ENCODE data around the gene EVI5. TPM values are rescaled to one million over a fixed set of nuclear protein-coding genes. Genes with fewer than 3 reads are reported as not detected.

Gene EVI5
- polyA plus RNA-seq, 1 donor = 15.7 TPM

DNA sequence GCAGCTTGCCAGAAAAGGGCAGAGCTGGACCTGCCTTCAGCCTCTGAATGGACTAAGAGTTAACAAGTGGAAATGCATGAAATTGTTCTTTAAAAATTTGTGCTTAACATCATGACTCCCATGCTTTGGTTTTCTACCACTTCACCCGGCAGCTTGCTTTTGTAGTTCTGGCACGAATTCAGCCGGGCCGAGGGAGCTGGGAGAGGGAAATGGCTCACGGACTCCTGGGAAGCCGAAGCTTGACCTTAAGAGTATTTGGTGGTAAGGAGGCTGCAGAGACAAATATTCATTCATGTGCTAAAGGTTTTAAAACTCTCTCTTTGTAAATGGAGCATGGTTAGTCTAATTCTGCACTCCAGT, 281.0 kb downstream of the EVI5 start:
- Histone ChIP-seq H3K9me3 (ENCODE audit: control insufficient read depth, low read depth, low read length) (no peaks in the 10 kb centered on the region), H3K4me3 (ENCODE audit: low read length) (no peak overlapping the region), H3K4me1 (ENCODE audit: control insufficient read depth, insufficient read depth, low read length) (no peaks in the 10 kb centered on the region), H3K27me3 (ENCODE audit: control insufficient read depth, insufficient read depth, low read length) (no peaks in the 10 kb centered on the region), H3K27ac (ENCODE audit: low read length) (no peak overlapping the region), H3K36me3 (ENCODE audit: control insufficient read depth, insufficient read depth, low read length) (no peaks in the 10 kb centered on the region)
- WGBS (ENCODE audit: insufficient coverage, low lambda C conversion rate) = no CpG with 5 or more reads among the region's 6 CpGs
- no peak for DNase-seq

DNA sequence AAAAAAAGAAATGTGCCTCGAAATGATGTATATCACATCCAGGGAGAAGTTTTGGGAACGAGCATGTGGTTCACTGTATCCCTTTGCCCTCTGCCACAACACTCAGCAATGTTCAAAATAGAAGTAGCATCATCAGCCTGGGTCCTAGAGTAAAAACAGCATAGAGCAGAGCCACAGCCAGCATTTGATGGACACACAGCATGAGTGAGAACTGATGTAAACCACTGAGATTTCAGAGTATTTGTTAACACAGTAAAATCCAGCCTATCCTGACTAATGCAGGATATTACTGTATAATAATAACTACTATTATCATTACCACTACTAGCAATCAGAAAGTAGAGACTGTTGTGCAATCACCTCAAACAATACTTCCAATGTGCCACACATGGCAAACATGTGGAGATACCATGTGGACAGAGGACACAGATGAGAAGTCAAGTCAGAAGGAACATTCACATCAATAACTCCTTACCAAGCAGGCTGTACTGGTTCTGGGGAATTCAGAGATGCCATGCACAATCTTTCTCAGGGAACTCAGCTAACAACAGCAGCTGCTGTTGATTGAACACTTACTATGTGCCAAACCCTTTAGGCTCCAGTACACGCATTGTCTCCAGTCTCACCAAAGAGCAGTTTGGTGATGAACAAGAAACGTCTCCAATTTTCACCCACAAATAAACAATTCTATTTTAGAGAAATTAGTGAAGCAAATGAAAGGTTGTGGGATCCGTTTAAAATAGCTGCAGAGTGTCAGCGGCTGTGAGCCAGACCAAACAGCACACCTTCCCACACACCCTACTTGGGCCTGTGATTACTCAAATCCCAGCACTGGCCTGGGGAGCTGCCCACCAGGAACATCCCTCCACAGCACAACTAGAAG, 281.6 kb downstream of the EVI5 start:
- DNase-seq = no peak
- Histone ChIP-seq H3K9me3 (ENCODE audit: control insufficient read depth, low read depth, low read length) (no peaks in the 10 kb centered on the region), H3K27ac (ENCODE audit: low read length) (no peak overlapping the region), H3K27me3 (ENCODE audit: control insufficient read depth, insufficient read depth, low read length) (no peaks in the 10 kb centered on the region), H3K4me3 (ENCODE audit: low read length) (no peak overlapping the region), H3K36me3 (ENCODE audit: control insufficient read depth, insufficient read depth, low read length) (no peaks in the 10 kb centered on the region), H3K4me1 (ENCODE audit: control insufficient read depth, insufficient read depth, low read length) (no peaks in the 10 kb centered on the region)
- WGBS (ENCODE audit: insufficient coverage, low lambda C conversion rate) = no CpG with 5 or more reads among the region's 6 CpGs

DNA sequence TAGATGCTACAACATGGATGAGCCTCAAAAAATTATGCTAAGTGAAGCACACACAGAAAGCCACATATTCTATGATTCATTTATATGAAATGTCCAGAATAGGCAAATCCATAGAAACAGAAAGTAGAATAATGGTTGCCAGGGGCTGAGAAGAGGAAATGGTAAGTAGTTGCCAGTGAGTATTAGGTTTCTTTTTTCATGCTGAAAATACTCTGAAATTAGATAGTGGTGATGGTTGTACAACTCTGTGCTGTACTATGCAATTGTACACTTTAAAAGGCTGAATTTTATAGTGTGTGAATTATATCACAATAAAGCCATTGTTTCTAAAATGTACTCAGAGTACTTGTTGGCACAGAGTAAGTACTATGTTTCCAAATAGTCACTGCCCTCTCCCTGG, 282.7 kb downstream of the EVI5 start:
- no peak overlapping the region for H3K4me3 ChIP-seq (ENCODE audit: low read length)
- no peaks in the 10 kb centered on the region for H3K4me1 ChIP-seq (ENCODE audit: control insufficient read depth, insufficient read depth, low read length)
- no peak overlapping the region for H3K27ac ChIP-seq (ENCODE audit: low read length)
- H3K27me3 ChIP-seq (ENCODE audit: control insufficient read depth, insufficient read depth, low read length) = no peaks in the 10 kb centered on the region
- H3K9me3 ChIP-seq (ENCODE audit: control insufficient read depth, low read depth, low read length) = no peaks in the 10 kb centered on the region
- no peak for DNase-seq
- no peaks in the 10 kb centered on the region for H3K36me3 ChIP-seq (ENCODE audit: control insufficient read depth, insufficient read depth, low read length)

DNA sequence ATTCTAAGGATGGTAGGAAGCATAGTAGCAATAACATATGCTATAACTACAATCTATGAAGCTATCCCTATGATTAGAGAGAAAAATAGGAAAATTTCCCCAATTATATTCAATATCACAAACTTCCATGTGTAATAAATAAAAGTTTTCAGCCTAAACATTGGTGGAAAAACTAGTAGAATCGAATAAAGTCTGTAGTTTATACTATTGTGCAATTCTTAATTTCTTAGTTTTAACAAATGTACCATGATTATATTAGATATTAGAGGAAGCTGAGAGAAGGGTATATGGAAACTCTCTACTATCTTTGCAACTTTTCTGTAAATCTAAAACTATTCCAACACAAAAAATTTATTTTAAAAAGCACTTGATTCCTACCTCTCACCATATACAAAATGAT, 284.4 kb downstream of the EVI5 start:
- H3K4me3 ChIP-seq (ENCODE audit: low read length) = no peak overlapping the region

DNA sequence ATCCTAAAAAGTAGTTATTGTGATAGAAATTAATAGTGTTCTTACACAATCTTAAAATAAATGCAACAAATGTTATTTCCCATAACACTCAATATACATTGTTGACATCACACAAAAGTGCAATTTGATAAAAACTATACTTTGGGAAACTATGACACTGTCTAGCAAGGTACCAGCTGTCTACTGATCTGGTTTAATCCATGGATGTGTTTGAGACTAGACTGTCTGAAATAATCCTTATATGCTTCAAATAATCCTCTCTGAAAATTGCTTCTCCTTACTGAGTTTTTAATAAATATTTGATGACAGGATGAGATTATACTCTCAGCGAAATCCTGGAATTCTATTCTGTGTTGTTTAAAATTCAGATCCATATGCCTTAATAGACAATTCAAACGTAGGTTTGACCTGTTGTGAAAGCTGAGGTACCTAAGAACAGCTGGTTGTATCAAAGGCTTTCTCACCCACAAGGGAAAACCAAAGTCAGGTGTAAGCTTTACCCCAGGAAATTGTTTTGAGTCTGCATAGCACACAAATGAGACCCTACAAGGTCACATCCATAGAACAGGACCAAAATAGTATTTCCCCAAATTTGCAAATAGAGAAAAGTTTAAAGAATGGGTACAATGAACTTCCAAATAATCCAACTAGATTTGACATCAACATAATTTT, 289.4 kb downstream of the EVI5 start:
- Histone ChIP-seq H3K4me3 (ENCODE audit: low read length) (no peak overlapping the region), H3K4me1 (ENCODE audit: control insufficient read depth, insufficient read depth, low read length) (no peaks in the 10 kb centered on the region), H3K9me3 (ENCODE audit: control insufficient read depth, low read depth, low read length) (no peaks in the 10 kb centered on the region), H3K36me3 (ENCODE audit: control insufficient read depth, insufficient read depth, low read length) (no peaks in the 10 kb centered on the region), H3K27me3 (ENCODE audit: control insufficient read depth, insufficient read depth, low read length) (no peaks in the 10 kb centered on the region), H3K27ac (ENCODE audit: low read length) (no peak overlapping the region)
- DNase-seq = no peak
- WGBS (ENCODE audit: insufficient coverage, low lambda C conversion rate) = 83% methylated on average over 1 of the region's 2 CpGs

More for the DNA sequence above, 284.4 kb downstream of the EVI5 start:
- no peak for DNase-seq
- Histone ChIP-seq H3K4me1 (ENCODE audit: control insufficient read depth, insufficient read depth, low read length) (no peaks in the 10 kb centered on the region), H3K27me3 (ENCODE audit: control insufficient read depth, insufficient read depth, low read length) (no peaks in the 10 kb centered on the region), H3K27ac (ENCODE audit: low read length) (no peak overlapping the region), H3K36me3 (ENCODE audit: control insufficient read depth, insufficient read depth, low read length) (no peaks in the 10 kb centered on the region), H3K9me3 (ENCODE audit: control insufficient read depth, low read depth, low read length) (no peaks in the 10 kb centered on the region)
- WGBS (ENCODE audit: insufficient coverage, low lambda C conversion rate) = no CpG with 5 or more reads among the region's 1 CpG

DNA sequence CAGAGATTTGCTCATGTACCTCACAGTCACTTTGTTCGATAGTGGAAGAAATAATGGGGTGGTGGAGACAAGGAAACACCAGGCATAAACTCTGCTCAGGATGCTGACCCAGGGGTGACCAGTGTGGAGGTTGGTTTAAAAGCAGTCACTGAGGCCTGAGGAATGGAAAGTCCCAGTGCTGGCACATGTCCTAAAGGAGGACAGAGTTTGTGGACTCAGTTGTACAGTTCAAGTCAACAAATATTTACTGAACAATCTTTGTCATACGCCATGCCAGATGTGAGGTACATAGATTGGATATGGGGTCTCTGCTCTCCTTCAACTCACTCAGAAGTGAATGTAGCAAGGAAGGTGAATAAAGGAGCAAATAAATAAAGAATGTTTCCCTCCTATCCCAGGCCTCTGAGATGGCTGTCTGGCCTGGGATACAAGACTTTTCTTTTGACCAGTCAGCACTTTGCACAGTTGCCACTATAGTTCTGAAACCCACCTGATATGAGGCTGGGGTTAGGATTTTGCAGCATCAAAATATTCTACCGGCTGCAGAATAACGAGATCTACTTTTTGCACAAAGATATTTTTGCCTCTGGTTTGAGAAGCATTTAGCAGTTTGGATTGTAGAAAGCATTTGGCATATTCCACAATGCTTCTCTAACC, 290.3 kb downstream of the EVI5 start:
- H3K27ac ChIP-seq (ENCODE audit: low read length) = no peak overlapping the region
- H3K36me3 ChIP-seq (ENCODE audit: control insufficient read depth, insufficient read depth, low read length) = no peaks in the 10 kb centered on the region
- no peak overlapping the region for H3K4me3 ChIP-seq (ENCODE audit: low read length)
- no peaks in the 10 kb centered on the region for H3K9me3 ChIP-seq (ENCODE audit: control insufficient read depth, low read depth, low read length)
- peaks cover 1% of the 10 kb centered on the region for H3K27me3 ChIP-seq (ENCODE audit: control insufficient read depth, insufficient read depth, low read length)
- no peak for DNase-seq
- H3K4me1 ChIP-seq (ENCODE audit: control insufficient read depth, insufficient read depth, low read length) = no peaks in the 10 kb centered on the region
- whole genome bisulfite sequencing (ENCODE audit: insufficient coverage, low lambda C conversion rate) = 100% methylated on average over 1 of the region's 4 CpGs

DNA sequence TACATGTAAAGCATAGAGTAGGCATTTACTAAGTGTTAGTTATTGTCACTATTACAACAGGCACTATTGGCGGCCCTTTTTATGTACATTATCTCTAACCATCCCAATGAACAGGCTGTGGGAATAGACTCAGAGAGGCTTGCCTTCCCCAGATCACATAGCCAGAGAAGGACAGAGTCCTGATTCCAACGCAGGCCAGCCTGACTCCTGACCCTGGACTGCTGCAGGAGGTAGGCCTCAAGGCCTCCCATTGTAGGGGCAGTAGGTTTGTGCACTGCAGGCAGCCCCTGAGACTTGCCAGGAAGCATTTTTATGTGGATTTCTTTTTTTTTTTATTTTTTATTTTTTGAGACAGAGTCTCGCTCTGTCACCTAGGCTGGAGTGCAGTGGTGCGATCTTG, 291.8 kb downstream of the EVI5 start:
- DNase-seq = no peak
- Histone ChIP-seq H3K4me3 (ENCODE audit: low read length) (no peak overlapping the region), H3K27ac (ENCODE audit: low read length) (no peak overlapping the region), H3K36me3 (ENCODE audit: control insufficient read depth, insufficient read depth, low read length) (no peaks in the 10 kb centered on the region), H3K4me1 (ENCODE audit: control insufficient read depth, insufficient read depth, low read length) (no peaks in the 10 kb centered on the region), H3K9me3 (ENCODE audit: control insufficient read depth, low read depth, low read length) (no peaks in the 10 kb centered on the region), H3K27me3 (ENCODE audit: control insufficient read depth, insufficient read depth, low read length) (peaks cover 15% of the 10 kb centered on the region)
- WGBS (ENCODE audit: insufficient coverage, low lambda C conversion rate) = no CpG with 5 or more reads among the region's 4 CpGs

DNA sequence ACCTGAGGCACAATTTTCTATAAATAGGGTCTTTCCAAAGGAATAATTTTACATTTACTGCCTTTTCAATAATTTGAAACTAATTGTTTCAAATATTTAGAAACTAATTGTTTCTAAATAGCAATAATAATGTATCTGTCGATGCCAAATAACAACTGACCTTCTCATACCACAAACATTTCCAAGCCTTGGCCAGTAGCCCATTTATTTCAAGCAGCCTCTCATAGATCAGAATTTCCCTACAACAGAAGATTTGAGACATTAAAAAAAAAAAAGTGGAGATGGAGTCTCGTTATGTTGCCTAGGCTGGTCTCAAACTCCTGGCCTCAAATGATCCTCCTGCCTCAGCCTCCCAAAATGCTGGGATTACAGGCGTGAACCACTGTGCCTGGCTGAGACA, 296.1 kb downstream of the EVI5 start:
- H3K27ac ChIP-seq (ENCODE audit: low read length) = no peak overlapping the region
- WGBS (ENCODE audit: insufficient coverage, low lambda C conversion rate) = no CpG with 5 or more reads among the region's 3 CpGs
- H3K9me3 ChIP-seq (ENCODE audit: control insufficient read depth, low read depth, low read length) = peaks cover 4% of the 10 kb centered on the region
- peaks cover 18% of the 10 kb centered on the region for H3K4me1 ChIP-seq (ENCODE audit: control insufficient read depth, insufficient read depth, low read length)
- no peak overlapping the region for H3K4me3 ChIP-seq (ENCODE audit: low read length)
- no peaks in the 10 kb centered on the region for H3K36me3 ChIP-seq (ENCODE audit: control insufficient read depth, insufficient read depth, low read length)
- no peak for DNase-seq
- H3K27me3 ChIP-seq (ENCODE audit: control insufficient read depth, insufficient read depth, low read length) = peaks cover 57% of the 10 kb centered on the region

DNA sequence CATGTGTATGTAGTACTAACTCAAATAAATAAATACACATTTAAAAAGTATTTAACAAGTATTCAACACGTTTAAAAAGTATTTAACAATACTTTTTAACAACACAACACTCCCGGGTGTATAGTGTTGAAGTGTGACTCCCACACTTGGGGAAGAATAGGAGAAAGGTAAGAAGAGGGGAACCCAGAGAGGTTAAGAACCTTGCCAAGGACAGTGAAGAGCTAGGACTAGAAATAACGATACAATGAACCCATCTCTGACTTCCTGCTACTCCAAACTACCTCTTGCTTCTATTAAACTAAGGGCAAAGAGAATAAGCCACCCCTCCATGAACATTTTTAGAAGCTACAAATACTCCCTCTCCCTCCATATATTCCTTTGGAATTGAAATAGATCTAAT, 296.5 kb downstream of the EVI5 start:
- H3K27ac ChIP-seq (ENCODE audit: low read length) = no peak overlapping the region
- no peaks in the 10 kb centered on the region for H3K36me3 ChIP-seq (ENCODE audit: control insufficient read depth, insufficient read depth, low read length)
- DNase-seq = no peak
- H3K27me3 ChIP-seq (ENCODE audit: control insufficient read depth, insufficient read depth, low read length) = peaks cover 61% of the 10 kb centered on the region
- H3K9me3 ChIP-seq (ENCODE audit: control insufficient read depth, low read depth, low read length) = peaks cover 8% of the 10 kb centered on the region
- WGBS (ENCODE audit: insufficient coverage, low lambda C conversion rate) = 17% methylated on average over 2 of the region's 3 CpGs
- H3K4me3 ChIP-seq (ENCODE audit: low read length) = no peak overlapping the region
- peaks cover 23% of the 10 kb centered on the region for H3K4me1 ChIP-seq (ENCODE audit: control insufficient read depth, insufficient read depth, low read length)

DNA sequence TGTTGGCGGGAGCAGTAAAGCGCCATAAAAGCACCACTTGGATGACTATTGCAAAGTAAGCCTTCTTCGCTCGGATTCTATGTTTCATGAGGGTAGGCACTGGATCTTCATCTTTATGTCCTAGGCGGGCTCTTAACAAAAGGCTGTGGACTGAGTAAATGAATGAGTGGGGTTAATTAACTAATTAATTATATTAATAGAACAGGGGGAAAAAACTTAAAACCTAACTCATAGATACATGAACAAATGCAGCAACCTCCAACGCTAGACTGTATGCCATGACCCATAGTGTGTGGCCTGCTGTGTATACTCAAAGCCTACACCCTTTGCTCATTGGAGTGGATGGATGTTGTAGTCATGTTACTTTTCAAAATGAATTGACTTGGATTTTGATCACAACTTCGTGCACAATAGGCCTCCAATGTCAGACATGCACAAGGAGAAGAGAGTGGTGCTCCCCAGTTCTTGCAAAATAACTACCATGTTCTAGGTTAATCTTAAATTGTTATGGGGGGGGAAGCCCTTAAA, 297.8 kb downstream of the EVI5 start:
- peaks cover 18% of the 10 kb centered on the region for H3K9me3 ChIP-seq (ENCODE audit: control insufficient read depth, low read depth, low read length)
- no peaks in the 10 kb centered on the region for H3K36me3 ChIP-seq (ENCODE audit: control insufficient read depth, insufficient read depth, low read length)
- no peak overlapping the region for H3K27ac ChIP-seq (ENCODE audit: low read length)
- peaks cover 35% of the 10 kb centered on the region for H3K4me1 ChIP-seq (ENCODE audit: control insufficient read depth, insufficient read depth, low read length)
- H3K27me3 ChIP-seq (ENCODE audit: control insufficient read depth, insufficient read depth, low read length) = peaks cover 74% of the 10 kb centered on the region
- H3K4me3 ChIP-seq (ENCODE audit: low read length) = peak overlapping the region; percentile 4
- WGBS (ENCODE audit: insufficient coverage, low lambda C conversion rate) = 37% methylated on average over 4 of the region's 7 CpGs
- no peak for DNase-seq

All from large intestine (tissue), 3 donors.